Parathyroid adenoma (tissue), 2 donors: ENCODE results near the gene VEGFA.

Source experiments
- H2AFZ ChIP-seq: fragments of 300-600 bp; sonication (generic); one replicate; pipeline ENCODE4 v1.7.0; 2017; ENCODE audit warnings: antibody characterized with exemption, mild to moderate bottlenecking
- H3K27ac ChIP-seq: fragments of 300-600 bp; sonication (generic); one replicate; pipeline ENCODE4 v1.7.0; 2017
- H3K27me3 ChIP-seq: fragments of 300-600 bp; sonication (generic); one replicate; pipeline ENCODE4 v1.7.0; 2017; ENCODE audit warnings: low read length; ENCODE audit not compliant: control insufficient read depth, insufficient read depth
- H3K36me3 ChIP-seq: fragments of 300-600 bp; sonication (generic); one replicate; pipeline ENCODE4 v1.7.0; 2017; ENCODE audit warnings: low read length; ENCODE audit not compliant: control insufficient read depth, insufficient read depth
- H3K4me1 ChIP-seq: fragments of 300-600 bp; sonication (generic); one replicate; pipeline ENCODE4 v1.7.0; 2017; ENCODE audit warnings: control low read depth
- H3K4me2 ChIP-seq: fragments of 300-600 bp; sonication (generic); one replicate; pipeline ENCODE4 v1.7.0; 2017; ENCODE audit warnings: low read length
- H3K4me3 ChIP-seq: fragments of 300-600 bp; sonication (generic); one replicate; pipeline ENCODE4 v1.7.0; 2017; ENCODE audit warnings: low read depth, low read length
- H3K79me2 ChIP-seq: fragments of 300-600 bp; sonication (generic); one replicate; pipeline ENCODE4 v1.7.0; 2017; ENCODE audit warnings: control low read depth
- H3K9ac ChIP-seq: fragments of 300-600 bp; sonication (generic); one replicate; pipeline ENCODE4 v1.7.0; 2017; ENCODE audit warnings: mild to moderate bottlenecking
- H3K9me3 ChIP-seq: fragments of 300-600 bp; sonication (generic); one replicate; pipeline ENCODE4 v1.7.0; 2017; ENCODE audit warnings: low read length; ENCODE audit not compliant: control insufficient read depth
- CTCF ChIP-seq: fragments of 300-600 bp; sonication (generic); IDR thresholded peaks from one replicate; pipeline ENCODE4 v1.7.0; 2017; ENCODE audit warnings: antibody characterized with exemption, mild to moderate bottlenecking
- donor health status: primary hyperparathyroidism.

The VEGFA gene

GRCh38 chr6:43759907-43760206 is 10.2 kb upstream of the VEGFA start:
- no peak overlapping the region for H3K27ac ChIP-seq
- H3K4me1 ChIP-seq: no peaks in the 10 kb centered on the region
- H3K27me3 ChIP-seq: no peaks in the 10 kb centered on the region
- H3K4me3 ChIP-seq: no peak overlapping the region
- H2AFZ ChIP-seq: no peak overlapping the region
- no peaks in the 10 kb centered on the region for H3K9me3 ChIP-seq
- H3K4me2 ChIP-seq: no peak overlapping the region
- no peak overlapping the region for H3K9ac ChIP-seq
- no peaks in the 10 kb centered on the region for H3K36me3 ChIP-seq
- no peaks in the 10 kb centered on the region for H3K79me2 ChIP-seq
- no peak for TF ChIP-seq CTCF

- Histone ChIP-seq H3K4me3 (no peak overlapping the region), H3K9me3 (no peaks in the 10 kb centered on the region), H3K9ac (no peak overlapping the region), H3K27me3 (no peaks in the 10 kb centered on the region), H3K27ac (no peak overlapping the region), H3K36me3 (no peaks in the 10 kb centered on the region), H3K4me1 (no peaks in the 10 kb centered on the region), H2AFZ (no peak overlapping the region), H3K79me2 (no peaks in the 10 kb centered on the region), H3K4me2 (no peak overlapping the region)
- TF ChIP-seq CTCF: no peak
Measured at GRCh38 chr6:43760210-43761168, 9.5 kb upstream of the VEGFA start.

- Histone ChIP-seq H3K27me3 (no peaks in the 10 kb centered on the region), H3K4me2 (no peak overlapping the region), H3K79me2 (no peaks in the 10 kb centered on the region), H3K9ac (no peak overlapping the region), H3K36me3 (no peaks in the 10 kb centered on the region), H3K27ac (no peak overlapping the region), H3K9me3 (no peaks in the 10 kb centered on the region), H3K4me3 (no peak overlapping the region), H3K4me1 (peaks cover 2% of the 10 kb centered on the region), H2AFZ (no peak overlapping the region)
- no peak for TF ChIP-seq CTCF
Measured at GRCh38 chr6:43761666-43762409, 8.2 kb upstream of the VEGFA start.

DNA sequence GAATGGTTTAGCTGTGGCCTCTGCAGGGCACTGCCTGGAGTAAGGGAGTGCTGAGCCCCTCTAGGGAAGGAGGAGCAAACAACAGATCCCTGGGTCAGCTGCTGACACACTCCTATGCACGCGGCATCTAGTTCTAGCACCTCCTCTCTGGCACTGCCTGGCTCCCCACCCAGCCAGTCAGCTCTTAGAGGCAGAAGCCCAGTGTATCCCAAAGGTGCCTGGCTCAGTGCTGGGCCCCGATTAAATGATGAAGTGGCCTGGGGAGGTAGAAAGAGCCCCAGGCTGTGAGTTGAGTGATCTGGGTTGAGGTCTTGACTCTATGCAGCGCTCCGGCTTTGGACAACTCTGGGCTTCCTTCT is 7.6 kb upstream of the VEGFA start:
- no peak for TF ChIP-seq CTCF

More for the DNA sequence above, 7.6 kb upstream of the VEGFA start:
- Histone ChIP-seq H3K4me1 (peaks cover 2% of the 10 kb centered on the region), H3K27me3 (no peaks in the 10 kb centered on the region), H3K4me3 (no peak overlapping the region), H2AFZ (no peak overlapping the region), H3K4me2 (no peak overlapping the region), H3K36me3 (no peaks in the 10 kb centered on the region), H3K9ac (no peak overlapping the region), H3K79me2 (no peaks in the 10 kb centered on the region), H3K9me3 (no peaks in the 10 kb centered on the region), H3K27ac (no peak overlapping the region)
